HCT116 (cell line): ENCODE results near the gene ZNF775. TPM values are rescaled to one million over a fixed set of nuclear protein-coding genes. Genes with fewer than 3 reads are reported as not detected.

Experiments used
- ATAC-seq: fragments of 200-7000 bp; cut with Tn5 transposase; 2 replicates; pipeline ENCODE4 v1.9.1; 2020; ENCODE audit warnings: mild to moderate bottlenecking, moderate library complexity
- BruUV-seq: library from RNA; stranded (reverse); fragments of 400-500 nt; replicated peaks from 2 replicates; lab custom pipeline; 2021; lab: Mats Ljungman, UMichigan
- CTCF ChIA-PET: fragments of 300-600 bp; sonication (Branson Sonifier 250); formaldehyde crosslinking; loops from one replicate; lab custom pipeline; 2021; ENCODE audit warnings: antibody characterized with exemption; lab: Charles Lee
- POLR2A ChIA-PET: fragments of 300-600, 350-600 bp; sonication (Branson Sonifier 250); formaldehyde crosslinking; loops from one replicate; lab custom pipeline; 2021; ENCODE audit warnings: antibody characterized with exemption; lab: Charles Lee
- RAD21 ChIA-PET, 2 experiments: fragments of 300-600 bp; sonication (Branson Sonifier 250); formaldehyde crosslinking; loops; one replicate each; lab custom pipeline; 2023; ENCODE audit warnings: low total read pairs in 2 of 2; ENCODE audit not compliant: uncharacterized antibody in 2 of 2, unreplicated experiment in 2 of 2, low non-redundant PET in 1 of 2; lab: Charles Lee
- DNase-seq: peaks from one replicate; pipeline ENCODE4 v3.0.0-alpha.2; 2010; ENCODE audit warnings: low read depth, low spot score
- H2AFZ ChIP-seq: fragments of 200-600 bp; shearing (Covaris generic), sonication (generic); 2 replicates; pipeline ENCODE4 v1.6.1; 2017; ENCODE audit warnings: low read depth, mixed run types, mixed read lengths, antibody characterized with exemption, low read length; ENCODE audit not compliant: poor library complexity, severe bottlenecking
- H3K27ac ChIP-seq: 2 replicates; pipeline ENCODE4 v1.5.1; 2012; ENCODE audit warnings: low read depth, low read length
- H3K27me3 ChIP-seq: fragments of 200-600 bp; sonication (generic); 2 replicates; pipeline ENCODE4 v1.6.1; 2016; ENCODE audit warnings: mixed run types, low read length, mixed read lengths; ENCODE audit not compliant: insufficient read depth
- H3K36me3 ChIP-seq, 2 experiments: fragments of 200-500 bp in 1 of 2; fragments of 200-600 bp in 1 of 2; sonication (Bioruptor generic) in 1 of 2; sonication (generic) in 1 of 2; 2 replicates each; pipeline versions ENCODE4 v1.5.1 to v1.6.1; 2014 to 2016; ENCODE audit warnings: low read length in 2 of 2, inconsistent platforms in 1 of 2, mixed read lengths in 1 of 2, mixed run types in 1 of 2; ENCODE audit not compliant: insufficient read depth in 2 of 2, control insufficient read depth in 1 of 2
- H3K4me1 ChIP-seq, 2 experiments: fragments of 200-600 bp in 1 of 2; sonication (generic) in 1 of 2; 2 replicates each; pipeline versions ENCODE4 v1.5.1 to v1.6.1; 2012 to 2017; ENCODE audit warnings: low read length in 2 of 2, inconsistent platforms in 1 of 2, mild to moderate bottlenecking in 1 of 2, mixed read lengths in 1 of 2, mixed run types in 1 of 2, moderate library complexity in 1 of 2; ENCODE audit not compliant: insufficient read depth in 2 of 2, control insufficient read depth in 1 of 2
- H3K4me2 ChIP-seq: fragments of 200-600 bp; sonication (generic); 2 replicates; pipeline ENCODE4 v1.6.1; 2017; ENCODE audit warnings: mixed run types, low read length, mixed read lengths
- H3K4me3 ChIP-seq, 2 experiments: fragments of 200-600 bp in 1 of 2; sonication (generic) in 1 of 2; replicated peaks in 1 of 2; 2 replicates each; pipeline ENCODE4 v1.5.1; 2011 to 2016; ENCODE audit warnings: low read length in 2 of 2, control low read depth in 1 of 2, low read depth in 1 of 2, mild to moderate bottlenecking in 1 of 2, mixed read lengths in 1 of 2, mixed run types in 1 of 2
- H3K79me2 ChIP-seq: fragments of 200-600 bp; sonication (generic); 2 replicates; pipeline ENCODE4 v1.6.1; 2017; ENCODE audit warnings: mild to moderate bottlenecking, mixed run types, low read length, moderate library complexity, mixed read lengths; ENCODE audit not compliant: insufficient read depth
- H3K9ac ChIP-seq: fragments of 200-600 bp; sonication (generic); 2 replicates; pipeline ENCODE4 v1.6.1; 2016; ENCODE audit warnings: low read length, mixed read lengths
- H3K9me2 ChIP-seq: fragments of 200-600 bp; sonication (generic), shearing (Covaris generic); 2 replicates; pipeline ENCODE4 v1.6.1; 2017; ENCODE audit warnings: mixed run types, mild to moderate bottlenecking, moderate library complexity; ENCODE audit not compliant: insufficient read depth
- H3K9me3 ChIP-seq, 2 experiments: fragments of 200-500 bp in 1 of 2; fragments of 200-600 bp in 1 of 2; sonication (Bioruptor generic) in 1 of 2; sonication (generic) in 1 of 2; 2 replicates each; pipeline ENCODE4 v1.6.1; 2014 to 2017; ENCODE audit warnings: low read length in 2 of 2, mixed read lengths in 2 of 2, inconsistent platforms in 1 of 2, low read depth in 1 of 2, mild to moderate bottlenecking in 1 of 2, mixed run types in 1 of 2, moderate library complexity in 1 of 2; ENCODE audit not compliant: control insufficient read depth in 1 of 2, insufficient read depth in 1 of 2
- H4K20me1 ChIP-seq: fragments of 200-600 bp; sonication (generic), shearing (Covaris generic); 2 replicates; pipeline ENCODE4 v1.6.1; 2017; ENCODE audit warnings: mixed run types, mild to moderate bottlenecking, moderate library complexity; ENCODE audit not compliant: insufficient read depth
- EZH2 ChIP-seq: fragments of 200-600 bp; sonication (generic); IDR thresholded peaks from 2 replicates; pipeline ENCODE4 v1.6.1; 2017; ENCODE audit warnings: antibody characterized with exemption, mixed run types
- FOSL1 ChIP-seq: IDR thresholded peaks from 2 replicates; pipeline ENCODE4 v1.6.1; 2012; ENCODE audit warnings: low read depth
- JUND ChIP-seq: IDR thresholded peaks from 2 replicates; pipeline ENCODE4 v1.6.1; 2012
- POLR2A ChIP-seq: IDR thresholded peaks from 2 replicates; pipeline ENCODE4 v1.7.0; 2011; ENCODE audit warnings: borderline replicate concordance; ENCODE audit not compliant: insufficient read depth, insufficient read length; ENCODE audit errors: extremely low read depth
- SP1 ChIP-seq: IDR thresholded peaks from 2 replicates; pipeline ENCODE4 v1.6.1; 2012; ENCODE audit warnings: low read depth
- SRF ChIP-seq: IDR thresholded peaks from 2 replicates; pipeline ENCODE4 v1.6.1; 2012; ENCODE audit warnings: low read depth
- TCF7L2 ChIP-seq: IDR thresholded peaks from 2 replicates; pipeline ENCODE4 v1.7.0; 2011; ENCODE audit warnings: borderline replicate concordance, inconsistent platforms; ENCODE audit not compliant: insufficient read depth, insufficient read length; ENCODE audit errors: extremely low read depth
- ZBTB33 ChIP-seq: IDR thresholded peaks from 2 replicates; pipeline ENCODE4 v1.6.1; 2011; ENCODE audit warnings: mild to moderate bottlenecking, low read length, moderate library complexity; ENCODE audit not compliant: insufficient replicate concordance; ENCODE audit errors: extremely low read depth
- ZFX ChIP-seq: fragments of 450-650 bp; IDR thresholded peaks from 2 replicates; pipeline ENCODE4 v1.6.1; 2017
- intact Hi-C: fragments of 100-400 bp; cut with micrococcal nuclease; formaldehyde crosslinking; loops from 2 replicates; pipeline ENCODE4 v1.10.0; 2022
- total RNA-seq: library from RNA; stranded (reverse); gene quantifications from one replicate; pipeline ENCODE4 v1.2.1, GENCODE V29; 2021; ENCODE audit not compliant: unreplicated experiment

The ZNF775 gene
- total RNA-seq, 1 experiment from 2014 or later = 4.5 TPM

- Histone ChIP-seq H3K27me3 (no peaks in the 10 kb centered on the region), H2AFZ (no peak overlapping the region), H3K9me2 (no peaks in the 10 kb centered on the region), H3K9me3 (no peaks in the 10 kb centered on the region), H4K20me1 (no peaks in the 10 kb centered on the region), H3K9ac (no peak overlapping the region), H3K4me1 (peaks cover 15 to 24% of the 10 kb centered on the region in 2 experiments), H3K4me3 (no peak overlapping the region), H3K79me2 (no peaks in the 10 kb centered on the region), H3K36me3 (no peaks in the 10 kb centered on the region), H3K27ac (no peak overlapping the region), H3K4me2 (no peak overlapping the region)
- BruUV-seq = no TSS peak
- TF ChIP-seq POLR2A (no peak), ZFX (no peak), SP1 (no peak), TCF7L2 (no peak), JUND (no peak), EZH2 (no peak), FOSL1 (no peak), SRF (no peak)
- ChIA-PET POLR2A (no interaction called here), CTCF (no interaction called here), RAD21 (no interaction called here)
- DNase-seq = no peak
- intact Hi-C loops = no loop called here
- no peak for ATAC-seq
Observed at GRCh38 chr7:150396851-150397260, 17.7 kb downstream of the ZNF775 start.

GRCh38 chr7:150397346-150398107 is 18.4 kb downstream of the ZNF775 start:
- no peaks in the 10 kb centered on the region for H3K36me3 ChIP-seq
- H3K9me3 ChIP-seq = no peaks in the 10 kb centered on the region
- no peak for ATAC-seq
- POLR2A ChIA-PET = no interaction called here
- no TSS peak for BruUV-seq
- H3K79me2 ChIP-seq = no peaks in the 10 kb centered on the region
- CTCF ChIA-PET = no interaction called here
- H3K27ac ChIP-seq = no peak overlapping the region
- no peaks in the 10 kb centered on the region for H4K20me1 ChIP-seq
- no peak overlapping the region for H3K9ac ChIP-seq
- intact Hi-C loops = no loop called here
- no peak for DNase-seq
- H3K9me2 ChIP-seq = no peaks in the 10 kb centered on the region
- H3K4me3 ChIP-seq = no peak overlapping the region
- no peak for TF ChIP-seq ZBTB33
- RAD21 ChIA-PET = no interaction called here
- H3K4me2 ChIP-seq = no peak overlapping the region
- H3K27me3 ChIP-seq = no peaks in the 10 kb centered on the region
- no peak overlapping the region for H2AFZ ChIP-seq
- peaks cover 15 to 24% of the 10 kb centered on the region in 2 experiments for H3K4me1 ChIP-seq
